Epidermal melanocyte (primary cell): ENCODE data around the gene ATP2B2.

Source experiments
- DNase-seq: peaks from one replicate; pipeline ENCODE4 v3.0.0; 2011; ENCODE audit warnings: low spot score; ENCODE audit not compliant: insufficient read length

ATP2B2 gene

GRCh38 chr3:10347648-10348403, 157.6 kb downstream of the ATP2B2 start:
- no peak for DNase-seq

GRCh38 chr3:10345911-10346310, 159.5 kb downstream of the ATP2B2 start:
- DNase-seq: no peak

- DNase-seq: no peak
These were observed 160.3 kb downstream of the ATP2B2 start for GRCh38 chr3:10344944-10345575.

- DNase-seq: peak; percentile 74
These were observed 161.0 kb downstream of the ATP2B2 start for GRCh38 chr3:10344147-10344943.

GRCh38 chr3:10343526-10343925, 161.9 kb downstream of the ATP2B2 start:
- no peak for DNase-seq

GRCh38 chr3:10342781-10343180, 162.6 kb downstream of the ATP2B2 start:
- DNase-seq: no peak

- DNase-seq: no peak
These were observed 163.4 kb downstream of the ATP2B2 start for GRCh38 chr3:10341901-10342398.

- no peak for DNase-seq
These were observed 164.9 kb downstream of the ATP2B2 start for GRCh38 chr3:10340476-10340875.

GRCh38 chr3:10340046-10340445, 165.3 kb downstream of the ATP2B2 start:
- no peak for DNase-seq

- DNase-seq: no peak
These were observed 165.9 kb downstream of the ATP2B2 start for GRCh38 chr3:10339376-10339955.

GRCh38 chr3:10338591-10339353, 166.6 kb downstream of the ATP2B2 start:
- DNase-seq: no peak

GRCh38 chr3:10338164-10338470, 167.3 kb downstream of the ATP2B2 start:
- no peak for DNase-seq

GRCh38 chr3:10337323-10338163, 167.8 kb downstream of the ATP2B2 start:
- no peak for DNase-seq

GRCh38 chr3:10336761-10337160, 168.6 kb downstream of the ATP2B2 start:
- DNase-seq: no peak

GRCh38 chr3:10335871-10336622, 169.3 kb downstream of the ATP2B2 start:
- no peak for DNase-seq

- no peak for DNase-seq
These were observed 170.1 kb downstream of the ATP2B2 start for GRCh38 chr3:10335190-10335738.

GRCh38 chr3:10334459-10334858, 170.9 kb downstream of the ATP2B2 start:
- no peak for DNase-seq

GRCh38 chr3:10334042-10334441, 171.3 kb downstream of the ATP2B2 start:
- no peak for DNase-seq

- no peak for DNase-seq
These were observed 172.1 kb downstream of the ATP2B2 start for GRCh38 chr3:10333349-10333650.
